SJSA1 (cell line): ENCODE measurements around the gene RNF152. TPM values are rescaled to one million over a fixed set of nuclear protein-coding genes. Genes with fewer than 3 reads are reported as not detected.

ENCODE experiments used
- DNase-seq, 2 experiments: peaks; one replicate each; pipeline ENCODE4 v3.0.0-alpha.2; 2015 to 2020; ENCODE audit warnings: low spot score in 2 of 2, low read depth in 1 of 2
- H3K27ac ChIP-seq: fragments of 250-450 bp; sonication (Bioruptor Pico); 2 replicates; pipeline ENCODE4 v1.5.1; 2020; ENCODE audit warnings: mild to moderate bottlenecking, moderate library complexity
- H3K27me3 ChIP-seq: fragments of 250-450 bp; sonication (Bioruptor Pico); replicated peaks from 2 replicates; pipeline ENCODE4 v1.5.1; 2020; ENCODE audit warnings: mild to moderate bottlenecking, moderate library complexity
- H3K36me3 ChIP-seq: fragments of 250-450 bp; sonication (Bioruptor Pico); 2 replicates; pipeline ENCODE4 v1.5.1; 2020; ENCODE audit warnings: mild to moderate bottlenecking
- H3K4me1 ChIP-seq: fragments of 250-450 bp; sonication (Bioruptor Pico); replicated peaks from 2 replicates; pipeline ENCODE4 v1.6.1; 2021; ENCODE audit warnings: mild to moderate bottlenecking
- H3K4me3 ChIP-seq: fragments of 250-450 bp; sonication (Bioruptor Pico); 2 replicates; pipeline ENCODE4 v1.5.1; 2020; ENCODE audit warnings: mild to moderate bottlenecking
- H3K9me3 ChIP-seq: fragments of 250-450 bp; sonication (Bioruptor Pico); replicated peaks from 2 replicates; pipeline ENCODE4 v1.5.1; 2020; ENCODE audit warnings: mild to moderate bottlenecking
- total RNA-seq: library from RNA; depleted of rRNA; stranded (reverse); fragments of >200 nt; shearing (Covaris generic); gene quantifications from 2 replicates; pipeline ENCODE4 v1.2.3, GENCODE V29; 2014; rRNA removed

RNF152 gene
- total RNA-seq: 15.0 and 18.0 TPM in 2 replicates

- Histone ChIP-seq H3K9me3 (no peaks in the 10 kb centered on the region), H3K27ac (peak within 1 kb of the TSS; percentile 56), H3K4me3 (peak within 1 kb of the TSS; percentile 95), H3K27me3 (no peaks in the 10 kb centered on the region), H3K4me1 (peaks cover 61% of the 10 kb centered on the region), H3K36me3 (peaks cover 47% of the 10 kb centered on the region)
- peak; percentile 25 to 50 for DNase-seq
Measured at GRCh38 chr18:61892683-61893308, at the start of gene RNF152. Gene RNF152 (minus strand): TSS chr18:61893007. CDS start chr18:61816463, 76,544 bp downstream.

GRCh38 chr18:61941948-61942471 lies 49.2 kb upstream of the RNF152 start:
- peak overlapping the region; percentile 26 for H3K27ac ChIP-seq
- H3K4me3 ChIP-seq: no peak overlapping the region
- peaks cover 57% of the 10 kb centered on the region for H3K4me1 ChIP-seq
- H3K36me3 ChIP-seq: no peaks in the 10 kb centered on the region
- H3K27me3 ChIP-seq: no peaks in the 10 kb centered on the region
- peak in 1 of 2 experiments; percentile 49 for DNase-seq
- H3K9me3 ChIP-seq: no peaks in the 10 kb centered on the region

- H3K4me1 ChIP-seq: peaks cover 29% of the 10 kb centered on the region
- no peaks in the 10 kb centered on the region for H3K9me3 ChIP-seq
- no peak overlapping the region for H3K4me3 ChIP-seq
Measured at GRCh38 chr18:61939046-61939674, 46.4 kb upstream of the RNF152 start.

GRCh38 chr18:61935362-61935761 lies 42.6 kb upstream of the RNF152 start:
- H3K4me1 ChIP-seq: no peaks in the 10 kb centered on the region
- DNase-seq: no peak
- no peaks in the 10 kb centered on the region for H3K27me3 ChIP-seq
- H3K36me3 ChIP-seq: no peaks in the 10 kb centered on the region
- H3K9me3 ChIP-seq: no peaks in the 10 kb centered on the region
- H3K4me3 ChIP-seq: no peak overlapping the region
- no peak overlapping the region for H3K27ac ChIP-seq

More at GRCh38 chr18:61939046-61939674, 46.4 kb upstream of the RNF152 start:
- H3K27ac ChIP-seq: no peak overlapping the region
- no peak for DNase-seq
- no peaks in the 10 kb centered on the region for H3K36me3 ChIP-seq
- H3K27me3 ChIP-seq: no peaks in the 10 kb centered on the region

GRCh38 chr18:61931654-61932379 lies 39.0 kb upstream of the RNF152 start:
- Histone ChIP-seq H3K4me3 (no peak overlapping the region), H3K36me3 (no peaks in the 10 kb centered on the region), H3K27me3 (no peaks in the 10 kb centered on the region), H3K4me1 (no peaks in the 10 kb centered on the region), H3K27ac (no peak overlapping the region), H3K9me3 (no peaks in the 10 kb centered on the region; the same call in 1 of the 2 replicates)
- DNase-seq: no peak

GRCh38 chr18:61929881-61930640 lies 37.3 kb upstream of the RNF152 start:
- Histone ChIP-seq H3K36me3 (no peaks in the 10 kb centered on the region), H3K27me3 (no peaks in the 10 kb centered on the region), H3K9me3 (no peaks in the 10 kb centered on the region; the same call in 1 of the 2 replicates), H3K4me3 (no peak overlapping the region), H3K27ac (no peak overlapping the region), H3K4me1 (no peaks in the 10 kb centered on the region)
- no peak for DNase-seq

- Histone ChIP-seq H3K4me1 (peaks cover 2% of the 10 kb centered on the region; the same call in 1 of the 2 replicates), H3K9me3 (no peaks in the 10 kb centered on the region; the same call in 1 of the 2 replicates), H3K36me3 (no peaks in the 10 kb centered on the region), H3K27me3 (no peaks in the 10 kb centered on the region), H3K27ac (no peak overlapping the region), H3K4me3 (no peak overlapping the region)
- DNase-seq: no peak
Measured at GRCh38 chr18:61926532-61926931, 33.7 kb upstream of the RNF152 start.

- no peaks in the 10 kb centered on the region; the same call in 1 of the 2 replicates for H3K9me3 ChIP-seq
- H3K4me3 ChIP-seq: no peak overlapping the region
- no peaks in the 10 kb centered on the region for H3K27me3 ChIP-seq
- peaks cover 3% of the 10 kb centered on the region; the same call in 1 of the 2 replicates for H3K4me1 ChIP-seq
- no peak overlapping the region for H3K27ac ChIP-seq
- no peaks in the 10 kb centered on the region for H3K36me3 ChIP-seq
- DNase-seq: no peak
Measured at GRCh38 chr18:61924550-61924949, 31.7 kb upstream of the RNF152 start.

- H3K4me3 ChIP-seq: no peak overlapping the region
- no peaks in the 10 kb centered on the region for H3K27me3 ChIP-seq
- no peak for DNase-seq
- no peak overlapping the region for H3K27ac ChIP-seq
- no peaks in the 10 kb centered on the region for H3K9me3 ChIP-seq
- H3K36me3 ChIP-seq: no peaks in the 10 kb centered on the region
- H3K4me1 ChIP-seq: peaks cover 3% of the 10 kb centered on the region; the same call in 1 of the 2 replicates
Measured at GRCh38 chr18:61922435-61922834, 29.6 kb upstream of the RNF152 start.

- no peak overlapping the region for H3K27ac ChIP-seq
- no peak for DNase-seq
- peaks cover 5% of the 10 kb centered on the region; the same call in 1 of the 2 replicates for H3K4me1 ChIP-seq
- no peaks in the 10 kb centered on the region for H3K27me3 ChIP-seq
- H3K9me3 ChIP-seq: no peaks in the 10 kb centered on the region
- no peaks in the 10 kb centered on the region for H3K36me3 ChIP-seq
- H3K4me3 ChIP-seq: no peak overlapping the region
Measured at GRCh38 chr18:61921621-61922235, 28.9 kb upstream of the RNF152 start.

- no peak for DNase-seq
- Histone ChIP-seq H3K36me3 (no peaks in the 10 kb centered on the region), H3K4me1 (peaks cover 10% of the 10 kb centered on the region; the same call in 1 of the 2 replicates), H3K4me3 (no peak overlapping the region), H3K27me3 (no peaks in the 10 kb centered on the region), H3K9me3 (no peaks in the 10 kb centered on the region), H3K27ac (no peak overlapping the region)
Measured at GRCh38 chr18:61917818-61918217, 25.0 kb upstream of the RNF152 start.

GRCh38 chr18:61912476-61912875 lies 19.7 kb upstream of the RNF152 start:
- no peak for DNase-seq
- no peak overlapping the region for H3K4me3 ChIP-seq
- peaks cover 7% of the 10 kb centered on the region; the same call in 1 of the 2 replicates for H3K4me1 ChIP-seq
- H3K27ac ChIP-seq: no peak overlapping the region
- no peaks in the 10 kb centered on the region for H3K27me3 ChIP-seq
- H3K36me3 ChIP-seq: no peaks in the 10 kb centered on the region
- H3K9me3 ChIP-seq: no peaks in the 10 kb centered on the region

GRCh38 chr18:61910101-61910500 lies 17.3 kb upstream of the RNF152 start:
- no peaks in the 10 kb centered on the region for H3K27me3 ChIP-seq
- no peak for DNase-seq
- no peaks in the 10 kb centered on the region for H3K9me3 ChIP-seq
- no peak overlapping the region for H3K4me3 ChIP-seq
- no peaks in the 10 kb centered on the region for H3K4me1 ChIP-seq
- H3K27ac ChIP-seq: no peak overlapping the region
- H3K36me3 ChIP-seq: no peaks in the 10 kb centered on the region
